Mucosa of descending colon (tissue), 3 donors: Measurements from ENCODE around the gene MASP2. TPM values are rescaled to one million over a fixed set of nuclear protein-coding genes. Genes with fewer than 3 reads are reported as not detected.
"Not testable (repeated sequence)": the region's sequence is repeated elsewhere in the genome, so short reads cannot be mapped to it uniquely, and the experiment has no call there.

ENCODE experiments used
- ATAC-seq: fragments of 200-7000 bp; cut with Tn5 transposase; one replicate; pipeline ENCODE4 v1.9.1; 2020; ENCODE audit warnings: mild to moderate bottlenecking, moderate library complexity
- DNase-seq, 3 donors: peaks; one replicate each; pipeline ENCODE4 v3.0.0-alpha.2; 2020
- H3K36me3 ChIP-seq: fragments of 200-600 bp; one replicate; pipeline ENCODE4 v1.8.0; 2021; ENCODE audit warnings: low read depth, mild to moderate bottlenecking
- H3K4me1 ChIP-seq: fragments of 200-600 bp; one replicate; pipeline ENCODE4 v1.8.0; 2021; ENCODE audit warnings: low read depth, mild to moderate bottlenecking
- H3K4me3 ChIP-seq: fragments of 200-600 bp; one replicate; pipeline ENCODE4 v1.8.0; 2021; ENCODE audit warnings: mild to moderate bottlenecking
- H3K9me3 ChIP-seq: fragments of 200-600 bp; one replicate; pipeline ENCODE4 v1.8.0; 2021; ENCODE audit warnings: mild to moderate bottlenecking
- CTCF ChIP-seq: fragments of 200-600 bp; IDR thresholded peaks from one replicate; pipeline ENCODE4 v1.8.0; 2022; ENCODE audit warnings: antibody characterized with exemption, mild to moderate bottlenecking
- intact Hi-C, 2 donors: fragments of 100-400 bp; cut with DNase I in 1 of 2; cut with micrococcal nuclease in 1 of 2; formaldehyde crosslinking; loops; one replicate each; pipeline versions ENCODE4 v1.11.0 to v1.11.1; 2022; cut with DNase I, micrococcal nuclease
- total RNA-seq, 3 donors: library from RNA; stranded (reverse); fragmentation: NEBNext Ultra II Directional in 2 of 3; extraction: Animal tissue kit (Norgen Biotek cat#: 25700) in 2 of 3; gene quantifications; one replicate each; pipeline versions ENCODE4 v1.2.1 to v1.2.4, GENCODE V29; 2021 to 2023
- donor health status: DM: no; HTN: no; CAD: no; lungs with moderate emphysema.
- donor health status: DM: no; HTN: no; CAD: no.
- donor health status: DM: no; HTN: yes; CAD: no.

MASP2 gene
- total RNA-seq, 3 donors from 2014 or later = not detected

GRCh38 chr1:11000526-11000925 lies 46.5 kb downstream of the MASP2 start:
- no peak for TF ChIP-seq CTCF

GRCh38 chr1:10996100-10996499 lies 50.9 kb downstream of the MASP2 start:
- no peak for DNase-seq
- intact Hi-C loops = no loop called here

More at GRCh38 chr1:11000526-11000925, 46.5 kb downstream of the MASP2 start:
- Histone ChIP-seq H3K9me3 (no peaks in the 10 kb centered on the region), H3K4me1 (no peaks in the 10 kb centered on the region), H3K4me3 (no peak overlapping the region), H3K36me3 (no peaks in the 10 kb centered on the region)
- intact Hi-C loops = no loop called here
- ATAC-seq (no peak), DNase-seq (no peak)

GRCh38 chr1:10992864-10993263 lies 54.2 kb downstream of the MASP2 start:
- intact Hi-C loops = no loop called here
- Histone ChIP-seq H3K4me3 (no peak overlapping the region), H3K9me3 (no peaks in the 10 kb centered on the region), H3K36me3 (no peaks in the 10 kb centered on the region), H3K4me1 (no peaks in the 10 kb centered on the region)
- DNase-seq (no peak), ATAC-seq (no peak)
- no peak for TF ChIP-seq CTCF

More at GRCh38 chr1:10996100-10996499, 50.9 kb downstream of the MASP2 start:
- TF ChIP-seq CTCF = no peak
- Histone ChIP-seq H3K4me1 (no peaks in the 10 kb centered on the region), H3K4me3 (no peak overlapping the region), H3K9me3 (no peaks in the 10 kb centered on the region), H3K36me3 (no peaks in the 10 kb centered on the region)
- ATAC-seq = no peak

- DNase-seq, H3K4me1 ChIP-seq, H3K9me3 ChIP-seq, H3K36me3 ChIP-seq, ATAC-seq, H3K4me3 ChIP-seq, intact Hi-C loops: not testable (repeated sequence)
Measured at GRCh38 chr1:10992004-10992403, 55.0 kb downstream of the MASP2 start.

GRCh38 chr1:10990828-10991227 lies 56.2 kb downstream of the MASP2 start:
- no peaks in the 10 kb centered on the region for H3K36me3 ChIP-seq
- H3K4me3 ChIP-seq = no peak overlapping the region
- DNase-seq (no peak), ATAC-seq (no peak)
- intact Hi-C loops = no loop called here
- TF ChIP-seq CTCF = no peak
- H3K4me1 ChIP-seq = no peaks in the 10 kb centered on the region
- H3K9me3 ChIP-seq = no peaks in the 10 kb centered on the region

- ATAC-seq, H3K9me3 ChIP-seq, intact Hi-C loops, H3K4me3 ChIP-seq, H3K4me1 ChIP-seq, DNase-seq, H3K36me3 ChIP-seq: not testable (repeated sequence)
Measured at GRCh38 chr1:10989920-10990516, 57.0 kb downstream of the MASP2 start.

GRCh38 chr1:10989095-10989494 lies 57.9 kb downstream of the MASP2 start:
- ATAC-seq = no peak
- Histone ChIP-seq H3K9me3 (no peaks in the 10 kb centered on the region), H3K4me1 (no peaks in the 10 kb centered on the region), H3K36me3 (no peaks in the 10 kb centered on the region), H3K4me3 (no peak overlapping the region)
- no peak for TF ChIP-seq CTCF
- intact Hi-C loops = no loop called here
- no peak for DNase-seq
